ENCODE measurements around the gene MDH1B.

GRCh38 chr2:206728277-206729199, 36.6 kb downstream of the MDH1B start:
- TF ChIP-seq, protein P1, sequence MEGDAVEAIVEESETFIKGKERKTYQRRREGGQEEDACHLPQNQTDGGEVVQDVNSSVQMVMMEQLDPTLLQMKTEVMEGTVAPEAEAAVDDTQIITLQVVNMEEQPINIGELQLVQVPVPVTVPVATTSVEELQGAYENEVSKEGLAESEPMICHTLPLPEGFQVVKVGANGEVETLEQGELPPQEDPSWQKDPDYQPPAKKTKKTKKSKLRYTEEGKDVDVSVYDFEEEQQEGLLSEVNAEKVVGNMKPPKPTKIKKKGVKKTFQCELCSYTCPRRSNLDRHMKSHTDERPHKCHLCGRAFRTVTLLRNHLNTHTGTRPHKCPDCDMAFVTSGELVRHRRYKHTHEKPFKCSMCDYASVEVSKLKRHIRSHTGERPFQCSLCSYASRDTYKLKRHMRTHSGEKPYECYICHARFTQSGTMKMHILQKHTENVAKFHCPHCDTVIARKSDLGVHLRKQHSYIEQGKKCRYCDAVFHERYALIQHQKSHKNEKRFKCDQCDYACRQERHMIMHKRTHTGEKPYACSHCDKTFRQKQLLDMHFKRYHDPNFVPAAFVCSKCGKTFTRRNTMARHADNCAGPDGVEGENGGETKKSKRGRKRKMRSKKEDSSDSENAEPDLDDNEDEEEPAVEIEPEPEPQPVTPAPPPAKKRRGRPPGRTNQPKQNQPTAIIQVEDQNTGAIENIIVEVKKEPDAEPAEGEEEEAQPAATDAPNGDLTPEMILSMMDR (IDR thresholded peaks at IDR 0.05), result no peak
- TF ChIP-seq POLR2A (IDR thresholded peaks at IDR 0.05), result no peak

Data from heart left ventricle (tissue), 13 donors.